ENCODE results near the gene EIF4EBP3. TPM values are rescaled to one million over a fixed set of nuclear protein-coding genes. Genes with fewer than 3 reads are reported as not detected.

Gene EIF4EBP3
- 1 to 10 TPM; 1.7 to 4.1 TPM for total RNA-seq

GRCh38 chr5:140547508-140548299 is at the start of gene EIF4EBP3:
TSS of gene EIF4EBP3 (plus strand) at chr5:140547662. CDS start at chr5:140547738, 76 bp downstream.

GRCh38 chr5:140557136-140557805 is 9.8 kb downstream of the EIF4EBP3 start, which contains the start of gene SRA1:
TSS of gene SRA1 (minus strand) at chr5:140557473. CDS start at chr5:140557452, 21 bp downstream.

GRCh38 chr5:140564196-140565023 is 16.9 kb downstream of the EIF4EBP3 start, which contains the start of the genes APBB3 and SLC35A4:
TSS of gene APBB3 (minus strand) at chr5:140564598. CDS start at chr5:140564245, 353 bp downstream.
TSS of gene SLC35A4 (plus strand) at chr5:140564828. CDS start at chr5:140567170, 2,342 bp downstream.

Small RNA genes within 50 kb of the gene (small RNA-seq; reads per million reads assigned to genes)
- 0 reads per million in 2 donors for gene RF00279
- 0 reads per million in 2 donors for gene RF00443

Other genes starting within 250 kb of the EIF4EBP3 start
- 10 to 100 TPM; 67.4 to 76.3 TPM for gene PFDN1, start 244.6 kb upstream of the EIF4EBP3 start, total RNA-seq
- 1 to 10 TPM; 3.1 to 5.7 TPM for gene HBEGF, start 201.1 kb upstream of the EIF4EBP3 start, total RNA-seq
- not detected for gene SLC4A9, start 187.5 kb upstream of the EIF4EBP3 start, total RNA-seq
- gene ANKHD1, start 145.8 kb upstream of the EIF4EBP3 start, total RNA-seq: 10 to 100 TPM; 68.1 to 81.9 TPM
- gene SRA1, start 9.8 kb downstream of the EIF4EBP3 start, total RNA-seq: 10 to 100 TPM; 20.6 to 43.0 TPM
- gene APBB3, start 16.9 kb downstream of the EIF4EBP3 start, total RNA-seq: 10 to 100 TPM; 10.3 to 16.9 TPM
- 10 to 100 TPM; 32.0 to 43.6 TPM for gene SLC35A4, start 17.2 kb downstream of the EIF4EBP3 start, total RNA-seq
- 1 to 10 TPM; 1.3 to 3.4 TPM for gene CD14, start 85.5 kb downstream of the EIF4EBP3 start, total RNA-seq
- 10 to 100 TPM; 12.7 to 14.8 TPM for gene TMCO6, start 91.8 kb downstream of the EIF4EBP3 start, total RNA-seq
- 10 to 100 TPM; 41.6 to 48.0 TPM for gene NDUFA2, start 100.0 kb downstream of the EIF4EBP3 start, total RNA-seq
- gene IK, start 100.2 kb downstream of the EIF4EBP3 start, total RNA-seq: 10 to 100 TPM; 84.3 to 95.2 TPM
- gene WDR55, start 117.2 kb downstream of the EIF4EBP3 start, total RNA-seq: 10 to 100 TPM; 32.3 to 50.3 TPM
- under 1 TPM; 0.34 to 1.00 TPM for gene DND1, start 125.9 kb downstream of the EIF4EBP3 start, total RNA-seq
- 10 to 100 TPM; 41.0 to 68.9 TPM for gene HARS1, start 143.7 kb downstream of the EIF4EBP3 start, total RNA-seq
- 10 to 100 TPM; 24.1 to 29.0 TPM for gene HARS2, start 143.8 kb downstream of the EIF4EBP3 start, total RNA-seq
- gene ZMAT2, start 152.8 kb downstream of the EIF4EBP3 start, total RNA-seq: 10 to 100 TPM; 23.4 to 37.0 TPM
- gene PCDHA1, start 238.5 kb downstream of the EIF4EBP3 start, total RNA-seq: not detected
- gene PCDHA2, start 247.2 kb downstream of the EIF4EBP3 start, total RNA-seq: not detected